GM19395 (cell line): ENCODE data around the gene FAAP100.
"Not testable (repeated sequence)": the region's sequence is repeated elsewhere in the genome, so short reads cannot be mapped to it uniquely, and the experiment has no call there.

Experiments used
- ATAC-seq: cut with Tn5 transposase; IDR thresholded peaks from one replicate; pipeline ENCODE4 v1.9.1; 2021; ENCODE audit warnings: mild to moderate bottlenecking, moderate library complexity; ENCODE audit not compliant: unreplicated experiment

FAAP100 gene

DNA sequence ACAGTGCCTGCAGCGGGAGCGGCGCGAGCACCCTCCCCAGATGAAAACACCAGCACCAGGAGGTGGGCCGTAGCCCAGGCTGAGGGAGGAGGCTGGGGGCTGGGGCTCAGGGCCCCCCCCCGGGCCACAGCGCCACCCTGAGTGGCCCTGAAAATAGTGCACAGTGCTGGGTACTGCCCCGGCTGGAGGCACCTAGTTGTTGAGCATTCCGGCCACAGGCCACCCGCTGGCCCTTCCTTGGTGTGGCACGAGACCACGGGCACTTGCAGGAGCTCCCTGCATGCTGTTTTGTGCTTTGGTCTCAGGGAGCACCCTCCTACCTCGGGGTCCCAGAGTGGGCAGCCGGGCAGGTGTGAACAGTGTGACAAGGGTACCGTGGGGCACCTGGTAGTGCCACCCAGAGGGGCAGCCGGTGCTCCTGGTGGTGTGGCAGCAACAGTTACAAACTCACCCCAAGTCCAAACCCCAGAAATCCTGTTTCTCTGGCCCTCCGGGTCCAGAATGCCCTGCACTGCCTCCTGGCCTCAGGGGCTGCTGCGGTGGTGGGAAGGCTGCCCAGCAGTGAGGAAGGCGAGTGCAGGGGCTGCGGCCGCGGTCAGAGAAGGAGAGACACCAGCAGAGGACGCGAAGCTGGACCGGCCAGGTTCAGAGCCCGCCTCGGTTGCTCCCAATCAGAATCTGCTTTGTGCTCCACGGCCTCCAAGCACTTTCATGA lies 12.0 kb downstream of the FAAP100 start:
- no peak for ATAC-seq

DNA sequence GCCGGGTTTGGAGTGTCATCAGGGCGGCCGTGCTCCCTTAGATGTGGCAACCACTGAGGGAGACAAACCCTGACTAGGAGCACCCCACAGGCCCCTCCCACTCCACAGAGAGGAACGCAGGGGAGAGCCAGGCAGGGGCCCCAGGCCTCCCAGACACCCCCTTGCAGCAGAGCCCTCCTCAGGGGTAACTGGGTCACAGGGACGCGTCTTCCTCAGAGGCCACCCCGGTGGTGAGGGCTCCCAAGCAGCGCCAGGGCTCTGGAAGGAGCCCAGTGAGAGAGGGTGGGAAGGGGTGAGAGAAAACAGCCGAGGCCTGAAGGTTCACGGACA lies 12.6 kb downstream of the FAAP100 start:
- ATAC-seq, result no peak

DNA sequence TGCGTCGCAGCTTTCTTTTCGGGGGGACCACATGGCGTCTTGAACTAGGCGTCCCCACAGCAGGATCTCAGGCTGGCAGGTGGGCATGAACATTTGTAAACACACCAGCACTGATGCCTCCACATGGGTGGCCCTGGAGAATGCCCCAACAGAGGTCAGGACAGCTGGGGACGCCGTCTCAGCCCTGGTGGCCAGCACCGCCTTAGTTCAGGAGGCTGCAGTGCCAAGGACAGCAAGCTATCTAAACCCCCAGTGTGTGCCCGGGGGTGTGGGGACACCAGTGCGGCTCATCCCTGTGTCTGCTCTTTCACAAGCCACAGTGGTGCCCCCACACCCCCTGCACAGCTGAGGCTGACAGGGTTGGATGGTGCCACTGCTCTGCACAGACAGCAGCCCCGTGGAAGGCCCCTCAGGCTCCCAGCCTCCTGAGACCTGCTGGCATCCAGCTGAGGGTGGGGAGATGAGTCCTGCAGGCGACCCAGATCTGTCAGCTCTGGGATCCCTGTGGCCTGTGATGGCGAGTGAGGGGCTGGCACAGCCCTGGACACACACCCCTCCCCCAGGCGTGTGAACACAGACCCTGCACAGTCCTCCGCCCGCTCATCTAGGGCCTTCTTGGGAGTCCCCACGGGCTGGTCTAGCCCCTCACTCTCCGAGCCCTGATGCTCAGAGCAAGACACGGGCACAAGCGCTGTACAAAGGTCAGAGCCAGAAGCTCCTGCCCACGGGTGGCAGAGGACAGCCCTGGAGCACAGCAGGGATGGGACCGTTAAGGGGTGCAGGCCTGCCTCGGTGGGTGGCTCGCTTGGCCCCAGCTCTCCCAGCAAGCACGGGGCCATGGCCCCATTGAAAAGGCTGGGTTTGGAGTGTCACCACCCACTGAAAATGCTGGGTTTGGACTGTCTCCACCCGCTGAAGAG lies 13.2 kb downstream of the FAAP100 start:
- ATAC-seq, result no peak

DNA sequence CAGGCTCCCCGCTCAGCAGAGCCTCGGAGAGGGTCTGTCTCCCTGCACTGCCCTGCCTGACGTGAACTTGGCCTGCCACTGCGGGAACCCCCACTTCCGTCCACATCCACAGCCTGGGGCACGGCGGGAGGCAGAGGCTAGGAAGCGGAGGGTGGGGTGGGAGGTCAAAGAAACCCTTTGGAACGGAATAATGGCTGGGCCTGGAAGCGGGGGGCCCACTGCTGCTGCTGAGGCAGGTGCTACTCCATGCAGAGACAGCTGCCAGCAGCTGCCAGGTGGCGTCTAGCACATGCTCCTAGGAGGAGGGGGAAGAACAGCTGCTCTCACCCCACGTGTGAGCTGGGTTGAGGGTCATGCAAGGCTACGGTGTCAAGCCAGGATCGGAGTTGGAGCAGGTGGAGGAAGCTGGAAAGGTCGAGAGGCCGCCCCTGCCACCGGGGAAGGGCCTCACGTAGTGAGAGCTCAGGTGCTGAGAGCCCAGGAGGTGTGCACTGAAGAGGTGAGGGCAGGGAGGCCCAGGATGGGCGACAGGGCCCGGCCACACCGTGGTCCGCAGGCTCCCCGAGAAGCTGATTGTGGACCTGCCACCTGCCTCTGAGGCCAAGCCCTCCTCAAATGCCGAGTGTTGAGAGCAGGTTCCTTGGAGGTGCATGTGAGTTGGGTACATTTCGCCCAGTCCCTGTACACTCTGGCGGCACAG lies 14.1 kb downstream of the FAAP100 start:
- ATAC-seq, result no peak

DNA sequence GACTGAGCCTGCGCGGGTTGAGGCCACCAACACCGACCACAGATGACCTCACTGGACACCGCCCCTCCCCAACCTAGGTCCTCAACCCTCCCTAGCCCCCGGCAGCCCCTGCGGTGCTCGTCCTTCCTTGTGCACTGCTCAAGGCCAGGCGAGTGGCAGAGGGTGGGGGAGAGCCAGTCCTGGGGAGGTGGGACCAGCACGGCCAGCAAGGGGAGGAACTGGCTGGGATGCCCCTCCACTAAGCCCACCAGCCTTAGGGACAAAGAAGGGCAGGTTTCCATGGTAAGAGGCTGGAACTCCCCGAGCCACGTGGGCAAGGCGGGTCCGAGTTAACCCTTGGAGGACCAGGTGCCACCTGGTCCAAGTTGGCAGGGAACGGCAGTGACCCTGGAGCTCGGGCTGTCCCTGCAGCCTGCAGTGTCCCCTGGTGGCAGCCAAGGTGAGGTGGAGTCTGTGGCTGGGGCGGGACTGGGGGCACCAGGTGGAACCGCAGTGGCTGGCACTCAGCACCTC lies 14.8 kb downstream of the FAAP100 start:
- no peak for ATAC-seq

DNA sequence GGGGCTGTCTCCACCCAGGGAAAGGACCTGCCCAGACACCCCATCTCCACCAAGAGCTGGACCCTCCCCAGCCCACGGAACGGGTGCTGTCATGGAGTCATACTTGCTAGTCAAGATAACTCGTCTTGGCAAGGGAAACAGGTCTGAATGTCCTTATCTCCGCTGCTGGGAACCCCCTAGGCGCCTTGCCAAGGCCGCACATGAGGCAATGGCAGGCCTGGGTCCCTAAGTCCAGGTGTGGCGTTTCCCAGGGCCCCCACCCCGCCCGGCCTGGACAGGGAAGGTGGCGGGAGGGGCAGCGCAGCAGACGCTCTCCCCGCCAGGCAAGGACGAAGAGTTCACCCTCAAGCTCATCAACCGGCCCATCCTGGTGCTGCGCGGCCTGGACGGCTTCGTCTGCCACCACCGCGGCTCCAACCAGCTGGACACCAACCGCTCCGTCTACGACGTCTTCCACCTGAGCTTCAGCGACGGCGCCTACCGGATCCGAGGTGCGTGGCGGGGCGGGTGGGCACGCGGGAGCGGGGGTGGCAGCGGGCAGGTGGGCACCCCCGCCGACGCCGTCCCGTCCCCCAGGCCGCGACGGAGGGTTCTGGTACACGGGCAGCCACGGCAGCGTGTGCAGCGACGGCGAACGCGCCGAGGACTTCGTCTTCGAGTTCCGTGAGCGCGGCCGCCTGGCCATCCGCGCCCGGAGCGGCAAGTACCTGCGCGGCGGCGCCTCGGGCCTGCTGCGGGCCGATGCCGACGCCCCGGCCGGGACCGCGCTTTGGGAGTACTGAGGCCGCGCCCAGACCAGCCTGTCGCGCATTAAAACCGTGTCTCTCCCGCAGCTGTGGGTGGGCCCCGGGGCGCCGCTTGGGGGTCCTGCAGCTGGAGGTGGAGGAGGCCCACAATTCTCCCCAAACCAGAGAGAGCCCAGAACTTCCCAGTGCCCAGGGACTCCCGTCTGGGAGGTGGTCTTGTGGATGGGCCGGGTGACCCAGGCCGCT lies 15.6 kb downstream of the FAAP100 start:
- no peak for ATAC-seq

DNA sequence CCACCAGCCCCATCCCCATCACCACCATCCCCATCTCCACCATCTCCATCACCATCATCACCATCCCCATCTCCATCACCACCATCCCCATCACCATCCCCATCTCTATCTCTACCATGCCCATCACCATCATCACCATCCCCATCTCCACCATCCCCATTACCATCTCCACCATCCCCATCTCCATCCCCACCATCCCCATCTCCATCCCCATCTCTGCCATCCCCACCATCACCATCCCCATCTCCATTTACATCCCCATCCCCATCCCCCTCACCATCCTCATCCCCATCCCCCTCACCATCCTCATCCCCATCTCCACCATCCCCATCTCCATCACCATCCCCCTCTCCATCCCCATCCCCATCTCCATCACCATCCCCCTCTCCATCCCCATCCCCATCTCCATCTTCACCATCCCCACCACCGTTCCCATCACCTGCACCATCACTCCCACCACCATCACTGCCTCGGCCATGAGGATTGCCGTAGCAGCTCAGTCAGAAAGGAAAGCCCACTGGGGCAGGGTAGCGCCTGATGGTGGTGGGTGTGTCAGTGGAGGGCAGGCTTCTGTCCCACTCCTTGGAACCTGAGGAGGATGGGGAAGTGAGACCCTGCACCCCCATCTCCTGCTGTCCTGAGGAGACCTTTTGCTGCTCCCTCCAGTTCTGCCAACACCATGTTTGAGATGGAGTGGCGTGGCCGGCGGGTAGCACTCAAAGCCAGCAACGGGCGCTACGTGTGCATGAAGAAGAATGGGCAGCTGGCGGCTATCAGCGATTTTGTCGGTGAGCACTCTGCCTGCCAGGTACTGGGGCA lies 16.5 kb downstream of the FAAP100 start:
- no peak for ATAC-seq

DNA sequence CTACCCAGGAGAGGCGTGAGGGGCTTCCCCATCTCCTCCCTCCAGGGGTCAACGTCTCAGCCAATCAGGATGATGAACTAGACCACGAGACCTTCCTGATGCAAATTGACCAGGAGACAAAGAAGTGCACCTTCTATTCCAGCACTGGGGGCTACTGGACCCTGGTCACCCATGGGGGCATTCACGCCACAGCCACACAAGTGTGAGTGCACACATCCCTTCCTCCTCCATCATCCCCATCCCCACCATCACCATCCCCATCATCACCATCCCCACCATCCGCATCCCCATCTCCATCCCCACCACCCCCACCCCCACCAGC lies 17.2 kb downstream of the FAAP100 start:
- no peak for ATAC-seq

DNA sequence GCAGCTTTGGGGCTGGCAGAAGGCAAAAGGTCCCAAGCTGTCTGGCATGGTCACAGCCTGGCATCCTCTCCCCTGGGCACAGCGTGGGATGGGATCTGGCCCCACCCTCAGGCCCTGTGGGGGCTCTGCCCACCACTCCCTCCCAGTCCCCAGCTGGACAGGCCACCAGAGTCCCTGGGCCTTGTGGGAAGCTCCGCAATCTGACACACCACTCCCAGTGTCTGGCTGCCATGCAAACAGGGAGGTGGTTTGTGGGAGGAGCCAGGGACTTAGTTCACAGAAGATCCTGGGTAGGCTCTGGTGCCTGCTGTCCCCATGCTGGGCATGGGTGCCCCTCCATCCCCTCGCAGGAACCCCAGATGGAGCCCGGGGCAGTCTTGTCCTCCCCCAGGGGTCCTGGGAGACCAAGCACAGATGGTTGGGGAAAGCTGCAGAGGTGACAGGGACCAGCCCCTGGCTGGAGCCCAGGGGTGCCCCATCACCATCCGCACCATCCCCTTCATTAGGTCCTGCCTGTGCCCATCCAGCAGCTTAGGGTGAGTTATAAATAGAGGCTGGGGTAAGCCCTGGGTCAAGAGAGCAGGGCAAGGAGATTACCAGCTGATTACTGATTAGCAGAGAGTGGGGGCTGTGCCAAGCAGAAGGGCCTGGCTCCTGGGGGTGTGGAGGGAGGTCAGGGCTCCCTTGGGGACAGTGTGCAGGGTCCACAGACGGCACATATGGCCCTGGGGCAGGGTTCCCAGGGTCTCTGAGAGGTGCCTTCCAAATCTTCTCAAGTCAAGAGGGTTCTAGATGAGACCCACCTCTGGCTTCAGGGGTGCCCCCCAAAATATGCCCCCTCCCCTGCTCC lies 17.8 kb downstream of the FAAP100 start:
- no peak for ATAC-seq

DNA sequence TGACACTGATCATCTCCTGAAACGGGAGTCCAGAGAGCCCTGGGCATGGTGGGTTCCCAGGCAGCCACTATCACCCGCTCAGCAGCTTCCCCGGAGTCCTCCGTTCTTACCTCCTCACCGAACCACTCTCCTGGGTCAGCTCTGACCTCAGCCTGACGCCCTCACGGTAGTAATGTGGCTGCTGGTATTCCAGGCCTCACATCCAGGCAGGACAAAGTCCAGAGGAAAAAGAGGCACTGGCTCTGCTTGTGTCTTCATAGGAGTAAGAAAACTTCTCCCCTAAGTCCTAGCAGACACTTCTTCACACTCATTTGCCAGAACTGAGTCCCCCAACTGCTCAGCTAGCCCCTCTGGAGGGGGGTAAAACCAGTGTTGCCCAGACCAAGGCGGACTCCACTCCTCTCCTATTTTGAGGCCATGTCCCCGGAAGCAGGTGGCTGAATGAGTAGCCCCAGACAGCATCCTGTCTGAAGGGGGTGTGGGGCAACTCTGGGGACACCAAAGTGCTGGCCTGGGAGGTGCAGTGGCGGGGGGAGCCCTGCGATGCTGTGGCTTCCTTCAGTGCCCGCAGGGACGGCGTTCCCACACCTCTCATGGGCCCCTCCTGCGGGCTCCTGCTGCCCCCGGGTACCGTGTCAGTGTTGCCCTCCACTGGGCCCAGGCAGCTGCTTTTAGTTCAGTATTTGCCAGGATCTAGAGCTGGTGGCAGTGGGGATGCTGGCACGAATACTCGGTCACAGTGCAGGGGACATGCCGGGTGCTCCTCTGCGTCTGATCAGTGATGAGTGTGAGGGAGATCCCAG lies 18.6 kb downstream of the FAAP100 start:
- no peak for ATAC-seq

DNA sequence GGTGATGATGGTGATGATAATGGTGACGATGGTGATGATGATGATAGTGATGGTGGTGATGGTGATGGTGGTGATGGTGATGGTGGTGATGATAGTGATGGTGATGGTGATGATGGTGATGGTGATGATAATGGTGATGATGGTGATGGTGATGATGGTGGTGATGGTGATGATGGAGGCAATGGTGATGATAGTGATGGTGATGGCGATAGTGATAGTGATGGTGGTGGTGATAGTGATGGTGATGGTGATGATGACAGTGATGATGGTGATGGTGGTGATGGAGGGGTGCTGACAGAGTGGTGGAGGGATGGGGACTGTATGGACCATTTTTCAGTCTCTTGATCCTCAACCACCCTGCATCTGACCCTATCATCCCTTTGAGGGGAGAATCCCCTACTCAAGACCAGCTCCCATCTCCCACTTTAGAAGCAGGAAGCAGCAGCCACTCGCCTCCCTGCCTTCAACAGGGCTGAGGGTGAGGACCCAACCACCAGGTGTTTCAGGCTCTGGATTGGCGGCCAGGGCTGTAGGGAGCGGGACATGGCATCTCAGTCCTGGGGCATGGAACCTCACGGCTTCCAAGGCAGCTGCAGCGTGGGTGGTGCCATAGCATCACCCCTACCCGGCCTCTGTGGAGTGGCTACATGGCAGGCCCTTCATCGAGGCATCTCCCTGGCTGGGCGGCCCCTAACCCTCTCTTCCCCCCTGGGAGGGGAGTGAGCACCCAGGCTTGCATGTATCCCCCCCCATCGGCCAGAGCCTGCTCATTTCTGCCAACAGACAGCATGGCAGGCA lies 19.5 kb downstream of the FAAP100 start:
- no peak for ATAC-seq

DNA sequence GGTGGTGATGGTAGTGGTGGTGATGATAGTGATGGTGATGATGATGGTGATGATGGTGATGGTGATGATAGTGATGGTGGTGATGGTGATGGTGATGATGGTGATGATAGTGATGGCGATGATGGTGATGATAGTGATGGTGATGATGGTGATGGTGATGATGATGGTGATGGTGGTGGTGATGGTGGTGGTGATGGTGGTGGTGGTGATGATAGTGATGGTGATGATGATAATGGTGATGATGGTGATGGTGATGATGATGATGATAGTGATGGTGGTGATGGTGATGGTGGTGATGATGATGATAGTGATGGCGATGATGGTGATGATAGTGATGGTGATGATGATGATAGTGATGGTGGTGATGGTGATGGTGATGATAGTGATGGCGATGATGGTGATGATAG lies 20.2 kb downstream of the FAAP100 start:
- ATAC-seq, result not testable (repeated sequence)

DNA sequence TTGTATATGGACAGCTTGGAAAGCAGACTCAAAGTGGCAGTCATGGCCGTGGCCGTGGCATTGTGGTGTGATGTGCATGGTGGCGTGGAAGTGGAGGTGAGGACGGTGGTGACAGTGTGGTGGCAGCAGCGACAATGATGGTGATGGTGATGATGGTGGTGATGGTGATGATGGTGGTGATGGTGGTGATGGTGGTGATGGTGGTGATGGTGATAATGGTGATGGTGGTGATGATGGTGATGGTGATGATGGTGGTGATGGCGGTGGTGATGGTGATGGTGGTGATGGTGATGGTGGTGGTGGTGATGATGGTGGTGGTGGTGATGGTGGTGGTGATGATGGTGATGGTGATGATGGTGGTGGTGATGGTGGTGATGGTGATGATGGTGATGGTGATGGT lies 21.1 kb downstream of the FAAP100 start:
- not testable (repeated sequence) for ATAC-seq

DNA sequence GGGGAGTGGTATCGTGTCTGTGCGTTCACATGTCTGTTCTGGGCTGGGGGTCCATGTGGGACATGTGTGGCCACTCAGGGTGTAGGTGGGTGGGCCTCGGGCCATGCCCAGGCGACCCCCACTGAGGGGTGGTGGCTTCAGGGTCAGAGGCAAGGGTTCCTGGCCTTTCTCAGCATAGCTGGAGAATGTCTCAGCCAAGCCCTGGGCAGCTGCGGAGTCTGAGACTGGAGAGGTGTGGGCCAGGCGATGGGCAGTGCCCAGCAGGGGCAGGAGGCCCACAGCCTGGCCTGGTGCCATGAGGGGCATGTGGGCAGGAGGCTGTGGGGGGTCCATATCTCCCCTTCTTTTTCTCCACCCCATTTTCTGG lies 22.7 kb downstream of the FAAP100 start:
- no peak for ATAC-seq

DNA sequence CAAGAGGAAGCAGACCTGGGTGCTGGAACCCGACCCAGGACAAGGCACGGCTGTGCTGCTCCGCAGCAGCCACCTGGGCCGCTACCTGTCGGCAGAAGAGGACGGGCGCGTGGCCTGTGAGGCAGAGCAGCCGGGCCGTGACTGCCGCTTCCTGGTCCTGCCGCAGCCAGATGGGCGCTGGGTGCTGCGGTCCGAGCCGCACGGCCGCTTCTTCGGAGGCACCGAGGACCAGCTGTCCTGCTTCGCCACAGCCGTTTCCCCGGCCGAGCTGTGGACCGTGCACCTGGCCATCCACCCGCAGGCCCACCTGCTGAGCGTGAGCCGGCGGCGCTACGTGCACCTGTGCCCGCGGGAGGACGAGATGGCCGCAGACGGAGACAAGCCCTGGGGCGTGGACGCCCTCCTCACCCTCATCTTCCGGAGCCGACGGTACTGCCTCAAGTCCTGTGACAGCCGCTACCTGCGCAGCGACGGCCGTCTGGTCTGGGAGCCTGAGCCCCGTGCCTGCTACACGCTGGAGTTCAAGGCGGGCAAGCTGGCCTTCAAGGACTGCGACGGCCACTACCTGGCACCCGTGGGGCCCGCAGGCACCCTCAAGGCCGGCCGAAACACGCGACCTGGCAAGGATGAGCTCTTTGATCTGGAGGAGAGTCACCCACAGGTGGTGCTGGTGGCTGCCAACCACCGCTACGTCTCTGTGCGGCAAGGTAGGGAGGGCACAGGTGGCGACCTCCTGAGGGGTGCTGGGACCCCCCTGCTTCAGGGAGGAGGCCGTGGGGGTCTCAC lies 23.3 kb downstream of the FAAP100 start:
- no peak for ATAC-seq

DNA sequence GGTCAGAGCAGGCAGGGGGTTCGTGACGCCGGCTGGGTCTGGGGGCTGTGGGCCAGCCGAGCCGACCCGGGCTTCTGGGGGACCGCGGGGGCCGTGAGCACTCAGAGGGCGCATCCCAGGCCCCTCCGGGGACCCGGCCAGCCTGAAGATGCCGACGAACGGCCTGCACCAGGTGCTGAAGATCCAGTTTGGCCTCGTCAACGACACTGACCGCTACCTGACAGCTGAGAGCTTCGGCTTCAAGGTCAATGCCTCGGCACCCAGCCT lies 23.8 kb downstream of the FAAP100 start:
- ATAC-seq, result no peak
